WTC11 (cell line): ENCODE results near the gene TMEM114. TPM values are rescaled to one million over a fixed set of nuclear protein-coding genes. Genes with fewer than 3 reads are reported as not detected.

Experiments used
- ATAC-seq: fragments of 200-7000 bp; cut with Tn5 transposase; 2 replicates; pipeline ENCODE4 v1.10.0; 2021; ENCODE audit warnings: mild to moderate bottlenecking, moderate library complexity
- CTCF ChIA-PET: fragments of 300-600 bp; sonication (Branson Sonifier 250); formaldehyde crosslinking; loops from one replicate; lab custom pipeline; 2021; ENCODE audit warnings: antibody characterized with exemption; lab: Charles Lee
- POLR2A ChIA-PET: fragments of 350-600 bp; sonication (Branson Sonifier 250); formaldehyde crosslinking; loops from one replicate; lab custom pipeline; 2021; ENCODE audit warnings: antibody characterized with exemption; lab: Charles Lee
- DNase-seq: peaks from one replicate; pipeline ENCODE4 v3.0.0; 2021; ENCODE audit warnings: low spot score
- H3K27ac Mint-ChIP-seq: 2 replicates; pipeline ENCODE4 v1.8.0; 2021; ENCODE audit warnings: mixed read lengths
- H3K27me3 Mint-ChIP-seq: 2 replicates; pipeline ENCODE4 v1.8.0; 2021; ENCODE audit warnings: low read depth, mild to moderate bottlenecking, moderate library complexity, mixed read lengths
- H3K36me3 Mint-ChIP-seq: 2 replicates; pipeline ENCODE4 v1.8.0; 2021; ENCODE audit warnings: mixed read lengths
- H3K4me1 Mint-ChIP-seq: 2 replicates; pipeline ENCODE4 v1.8.0; 2022; ENCODE audit warnings: mixed read lengths
- H3K4me3 Mint-ChIP-seq: 2 replicates; pipeline ENCODE4 v1.8.0; 2021; ENCODE audit warnings: mild to moderate bottlenecking, moderate library complexity, mixed read lengths
- H3K9me3 Mint-ChIP-seq: 2 replicates; pipeline ENCODE4 v1.8.0; 2021; ENCODE audit warnings: mixed read lengths
- EMX1 ChIP-seq: fragments of 250-450 bp; sonication (Bioruptor Pico); IDR thresholded peaks from 2 replicates; pipeline ENCODE4 v1.8.0; 2021; ENCODE audit warnings: mild to moderate bottlenecking
- JAZF1 ChIP-seq: fragments of 250-450 bp; sonication (Bioruptor Pico); IDR thresholded peaks from 2 replicates; pipeline ENCODE4 v1.9.0; 2021; ENCODE audit warnings: moderate library complexity, mild to moderate bottlenecking, inconsistent platforms
- JUN ChIP-seq: sonication (generic); formaldehyde crosslinking; IDR thresholded peaks from 2 replicates; pipeline ENCODE4 v1.8.0; 2023; ENCODE audit warnings: mild to moderate bottlenecking, missing genetic modification reagents
- NFE2L1 ChIP-seq: sonication (generic); formaldehyde crosslinking; IDR thresholded peaks from 2 replicates; pipeline ENCODE4 v1.8.1; 2023; ENCODE audit warnings: missing genetic modification reagents
- NR2C2 ChIP-seq: sonication (generic); formaldehyde crosslinking; IDR thresholded peaks from 2 replicates; pipeline ENCODE4 v1.8.0; 2022; ENCODE audit warnings: mild to moderate bottlenecking, missing genetic modification reagents
- SP1 ChIP-seq: sonication (generic); formaldehyde crosslinking; conservative IDR thresholded peaks from 2 replicates; pipeline ENCODE4 v1.8.1; 2022; ENCODE audit warnings: missing genetic modification reagents
- ZNF138 ChIP-seq: sonication (generic); formaldehyde crosslinking; conservative IDR thresholded peaks from 2 replicates; pipeline ENCODE4 v1.8.1; 2022; ENCODE audit warnings: mild to moderate bottlenecking, moderate library complexity, missing genetic modification reagents
- ZNF317 ChIP-seq: sonication (generic); formaldehyde crosslinking; IDR thresholded peaks from 2 replicates; pipeline ENCODE4 v1.8.1; 2023; ENCODE audit warnings: low read depth, mild to moderate bottlenecking, moderate library complexity, missing genetic modification reagents, borderline replicate concordance
- ZNF416 ChIP-seq: fragments of 250-450 bp; sonication (Bioruptor Pico); IDR thresholded peaks from 2 replicates; pipeline ENCODE4 v1.9.0; 2021; ENCODE audit warnings: mild to moderate bottlenecking, inconsistent platforms
- total RNA-seq: library from RNA; stranded (reverse); gene quantifications from 3 replicates; pipeline ENCODE4 v1.2.3, GENCODE V29; 2021
- TF ChIP-seq, protein P1 (sequence below): sonication (generic); formaldehyde crosslinking; IDR thresholded peaks from 2 replicates; pipeline ENCODE4 v1.8.1; 2022; ENCODE audit warnings: mild to moderate bottlenecking, moderate library complexity, missing genetic modification reagents
- TF ChIP-seq, protein P2 (sequence below): fragments of 200-600 bp; IDR thresholded peaks from 2 replicates; pipeline ENCODE4 v1.8.0; 2022; ENCODE audit warnings: antibody characterized with exemption
- TF ChIP-seq, protein P3 (sequence below): sonication (generic); formaldehyde crosslinking; IDR thresholded peaks from 2 replicates; pipeline ENCODE4 v1.8.1; 2023; ENCODE audit warnings: mild to moderate bottlenecking, missing genetic modification reagents, moderate library complexity
- TF ChIP-seq, protein P4 (sequence below): sonication (generic); formaldehyde crosslinking; IDR thresholded peaks from 2 replicates; pipeline ENCODE4 v1.8.1; 2023; ENCODE audit warnings: mild to moderate bottlenecking, missing genetic modification reagents
- TF ChIP-seq, protein P5 (sequence below): sonication (generic); formaldehyde crosslinking; IDR thresholded peaks from 2 replicates; pipeline ENCODE4 v1.8.0; 2022; ENCODE audit warnings: mild to moderate bottlenecking, missing genetic modification reagents
- TF ChIP-seq, protein P6 (sequence below): fragments of 250-450 bp; sonication (Bioruptor Pico); IDR thresholded peaks from 2 replicates; pipeline ENCODE4 v1.8.0; 2021; ENCODE audit warnings: mild to moderate bottlenecking
- TF ChIP-seq, protein P7 (sequence below): sonication (generic); formaldehyde crosslinking; conservative IDR thresholded peaks from 2 replicates; pipeline ENCODE4 v1.8.1; 2023; ENCODE audit warnings: mild to moderate bottlenecking, low read depth, missing genetic modification reagents, moderate library complexity

The TMEM114 gene
- total RNA-seq, 1 experiment from 2014 or later = 0.37 TPM

DNA sequence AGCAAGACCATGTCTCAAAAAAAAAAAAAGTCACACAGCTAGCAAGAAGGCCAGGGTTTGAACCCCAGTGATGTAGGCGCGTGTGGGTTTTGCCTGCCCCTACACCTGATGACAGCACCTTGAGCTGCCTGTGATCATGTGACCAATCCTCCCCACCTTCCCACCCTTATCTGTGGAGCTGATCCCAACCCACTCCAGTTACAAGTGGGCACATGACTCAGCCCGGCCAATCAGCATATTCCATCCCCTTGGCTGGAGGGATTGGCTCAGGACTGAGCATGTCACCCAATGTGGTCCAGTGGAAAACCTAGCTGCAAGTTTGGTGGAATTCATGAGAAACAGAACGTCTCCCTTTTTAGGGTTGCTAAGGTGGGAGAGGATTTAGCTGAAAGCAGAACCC is 6.6 kb downstream of the TMEM114 start (continued):
- TF ChIP-seq ZNF416 (no peak), ZNF138 (CRISPR knock-in tag) (no peak), EMX1 (CRISPR knock-in tag) (no peak), ZNF317 (CRISPR knock-in tag) (no peak), SP1 (CRISPR knock-in tag) (no peak), JAZF1 (no peak), NR2C2 (CRISPR knock-in tag) (no peak)
- TF ChIP-seq, protein P1, sequence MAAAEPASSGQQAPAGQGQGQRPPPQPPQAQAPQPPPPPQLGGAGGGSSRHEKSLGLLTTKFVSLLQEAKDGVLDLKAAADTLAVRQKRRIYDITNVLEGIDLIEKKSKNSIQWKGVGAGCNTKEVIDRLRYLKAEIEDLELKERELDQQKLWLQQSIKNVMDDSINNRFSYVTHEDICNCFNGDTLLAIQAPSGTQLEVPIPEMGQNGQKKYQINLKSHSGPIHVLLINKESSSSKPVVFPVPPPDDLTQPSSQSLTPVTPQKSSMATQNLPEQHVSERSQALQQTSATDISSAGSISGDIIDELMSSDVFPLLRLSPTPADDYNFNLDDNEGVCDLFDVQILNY (CRISPR knock-in tag) = no peak
- TF ChIP-seq, protein P2, sequence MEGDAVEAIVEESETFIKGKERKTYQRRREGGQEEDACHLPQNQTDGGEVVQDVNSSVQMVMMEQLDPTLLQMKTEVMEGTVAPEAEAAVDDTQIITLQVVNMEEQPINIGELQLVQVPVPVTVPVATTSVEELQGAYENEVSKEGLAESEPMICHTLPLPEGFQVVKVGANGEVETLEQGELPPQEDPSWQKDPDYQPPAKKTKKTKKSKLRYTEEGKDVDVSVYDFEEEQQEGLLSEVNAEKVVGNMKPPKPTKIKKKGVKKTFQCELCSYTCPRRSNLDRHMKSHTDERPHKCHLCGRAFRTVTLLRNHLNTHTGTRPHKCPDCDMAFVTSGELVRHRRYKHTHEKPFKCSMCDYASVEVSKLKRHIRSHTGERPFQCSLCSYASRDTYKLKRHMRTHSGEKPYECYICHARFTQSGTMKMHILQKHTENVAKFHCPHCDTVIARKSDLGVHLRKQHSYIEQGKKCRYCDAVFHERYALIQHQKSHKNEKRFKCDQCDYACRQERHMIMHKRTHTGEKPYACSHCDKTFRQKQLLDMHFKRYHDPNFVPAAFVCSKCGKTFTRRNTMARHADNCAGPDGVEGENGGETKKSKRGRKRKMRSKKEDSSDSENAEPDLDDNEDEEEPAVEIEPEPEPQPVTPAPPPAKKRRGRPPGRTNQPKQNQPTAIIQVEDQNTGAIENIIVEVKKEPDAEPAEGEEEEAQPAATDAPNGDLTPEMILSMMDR = no peak
- TF ChIP-seq, all 79 proteins: peak for 3

DNA sequence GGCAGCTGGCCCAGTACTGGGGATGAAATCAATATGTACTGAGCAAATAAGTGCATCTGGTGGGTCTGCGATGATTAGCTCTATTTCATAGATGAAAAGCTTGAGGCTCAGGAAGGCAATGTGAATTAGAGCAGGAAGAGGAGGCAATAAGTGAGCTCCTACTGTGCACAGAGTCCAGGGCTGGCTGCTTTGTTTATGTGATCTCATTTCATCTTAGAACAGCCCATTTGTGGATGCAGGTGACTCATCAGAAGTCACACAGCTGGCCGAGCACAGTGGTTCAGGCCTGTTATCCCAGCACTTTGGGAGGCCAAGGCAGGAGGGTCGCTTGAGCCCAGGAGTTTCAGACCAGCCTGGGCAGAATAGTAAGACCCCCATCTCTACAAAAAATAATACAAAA is 7.1 kb downstream of the TMEM114 start:
- no peak for TF ChIP-seq NFE2L1 (CRISPR knock-in tag)
- peaks cover 4% of the 10 kb centered on the region for H3K4me1 Mint-ChIP-seq
- 0 out of 2 replicates have a peak, but pooled peaks cover 3% of the 10 kb centered on the region for H3K9me3 Mint-ChIP-seq
- no peak for DNase-seq
- no peak for ATAC-seq
- POLR2A ChIA-PET = no interaction called here
- H3K36me3 Mint-ChIP-seq = no peaks in the 10 kb centered on the region
- H3K27ac Mint-ChIP-seq = no peak overlapping the region
- peaks cover 9% of the 10 kb centered on the region for H3K27me3 Mint-ChIP-seq
- no peak overlapping the region for H3K4me3 Mint-ChIP-seq
- CTCF ChIA-PET = interaction anchor here (1.0 to 3.7 kb wide), 5 partner anchors 10 to 71 kb away, joined by 3 to 23 read pairs (median 5); no protein-coding TSS in a partner anchor

DNA sequence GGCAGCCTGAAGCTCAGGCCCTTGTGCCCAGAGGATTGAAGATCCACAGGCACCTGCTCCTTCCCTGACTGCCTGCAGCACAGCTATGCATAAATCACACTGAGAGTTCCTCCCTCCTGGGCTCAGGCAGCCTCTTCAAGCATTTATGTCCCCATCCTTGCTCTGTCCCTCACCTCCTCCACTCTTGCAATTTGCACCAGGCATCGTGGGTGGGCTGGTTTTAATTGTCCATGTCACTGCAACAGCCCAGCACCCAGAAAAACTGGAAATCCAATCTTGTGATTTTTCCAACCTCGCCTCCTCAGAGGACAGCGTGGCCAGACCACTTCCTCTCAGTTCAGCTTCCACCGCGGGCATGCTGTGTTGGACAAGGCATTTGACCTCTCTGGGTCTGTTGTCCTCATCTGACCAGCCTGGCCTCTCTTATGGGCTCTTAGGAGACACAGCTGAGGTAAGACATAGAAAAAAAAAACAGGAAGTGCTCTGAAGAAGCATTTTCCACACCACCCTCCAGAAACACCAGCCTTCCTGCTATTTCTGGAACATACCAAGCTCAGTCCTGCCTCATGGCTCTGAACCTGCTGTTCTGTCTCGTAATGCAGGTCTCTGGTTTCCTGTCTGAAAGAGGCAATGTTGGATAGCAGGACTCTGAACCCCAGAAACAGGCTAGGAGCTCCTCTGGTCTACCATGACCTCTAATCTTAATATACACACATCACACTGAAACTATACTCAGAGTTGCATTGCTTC is 8.3 kb downstream of the TMEM114 start:
- H3K9me3 Mint-ChIP-seq = 0 out of 2 replicates have a peak, but pooled peaks cover 3% of the 10 kb centered on the region
- H3K4me3 Mint-ChIP-seq = no peak overlapping the region
- H3K4me1 Mint-ChIP-seq = peaks cover 3% of the 10 kb centered on the region
- ChIA-PET CTCF (interaction anchor here (0.8 to 3.7 kb wide), 3 partner anchors 8 to 53 kb away, joined by 3 to 23 read pairs (median 4); no protein-coding TSS in a partner anchor), POLR2A (no interaction called here)
- H3K27ac Mint-ChIP-seq = no peak overlapping the region
- H3K27me3 Mint-ChIP-seq = peaks cover 9% of the 10 kb centered on the region
- no peaks in the 10 kb centered on the region for H3K36me3 Mint-ChIP-seq
- TF ChIP-seq JUN (CRISPR knock-in tag) (no peak), EMX1 (CRISPR knock-in tag) (no peak)
- TF ChIP-seq, protein P3, sequence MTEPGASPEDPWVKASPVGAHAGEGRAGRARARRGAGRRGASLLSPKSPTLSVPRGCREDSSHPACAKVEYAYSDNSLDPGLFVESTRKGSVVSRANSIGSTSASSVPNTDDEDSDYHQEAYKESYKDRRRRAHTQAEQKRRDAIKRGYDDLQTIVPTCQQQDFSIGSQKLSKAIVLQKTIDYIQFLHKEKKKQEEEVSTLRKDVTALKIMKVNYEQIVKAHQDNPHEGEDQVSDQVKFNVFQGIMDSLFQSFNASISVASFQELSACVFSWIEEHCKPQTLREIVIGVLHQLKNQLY (CRISPR knock-in tag) = no peak
- TF ChIP-seq, protein P4, sequence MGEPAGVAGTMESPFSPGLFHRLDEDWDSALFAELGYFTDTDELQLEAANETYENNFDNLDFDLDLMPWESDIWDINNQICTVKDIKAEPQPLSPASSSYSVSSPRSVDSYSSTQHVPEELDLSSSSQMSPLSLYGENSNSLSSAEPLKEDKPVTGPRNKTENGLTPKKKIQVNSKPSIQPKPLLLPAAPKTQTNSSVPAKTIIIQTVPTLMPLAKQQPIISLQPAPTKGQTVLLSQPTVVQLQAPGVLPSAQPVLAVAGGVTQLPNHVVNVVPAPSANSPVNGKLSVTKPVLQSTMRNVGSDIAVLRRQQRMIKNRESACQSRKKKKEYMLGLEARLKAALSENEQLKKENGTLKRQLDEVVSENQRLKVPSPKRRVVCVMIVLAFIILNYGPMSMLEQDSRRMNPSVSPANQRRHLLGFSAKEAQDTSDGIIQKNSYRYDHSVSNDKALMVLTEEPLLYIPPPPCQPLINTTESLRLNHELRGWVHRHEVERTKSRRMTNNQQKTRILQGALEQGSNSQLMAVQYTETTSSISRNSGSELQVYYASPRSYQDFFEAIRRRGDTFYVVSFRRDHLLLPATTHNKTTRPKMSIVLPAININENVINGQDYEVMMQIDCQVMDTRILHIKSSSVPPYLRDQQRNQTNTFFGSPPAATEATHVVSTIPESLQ (CRISPR knock-in tag) = no peak
- TF ChIP-seq, protein P5, sequence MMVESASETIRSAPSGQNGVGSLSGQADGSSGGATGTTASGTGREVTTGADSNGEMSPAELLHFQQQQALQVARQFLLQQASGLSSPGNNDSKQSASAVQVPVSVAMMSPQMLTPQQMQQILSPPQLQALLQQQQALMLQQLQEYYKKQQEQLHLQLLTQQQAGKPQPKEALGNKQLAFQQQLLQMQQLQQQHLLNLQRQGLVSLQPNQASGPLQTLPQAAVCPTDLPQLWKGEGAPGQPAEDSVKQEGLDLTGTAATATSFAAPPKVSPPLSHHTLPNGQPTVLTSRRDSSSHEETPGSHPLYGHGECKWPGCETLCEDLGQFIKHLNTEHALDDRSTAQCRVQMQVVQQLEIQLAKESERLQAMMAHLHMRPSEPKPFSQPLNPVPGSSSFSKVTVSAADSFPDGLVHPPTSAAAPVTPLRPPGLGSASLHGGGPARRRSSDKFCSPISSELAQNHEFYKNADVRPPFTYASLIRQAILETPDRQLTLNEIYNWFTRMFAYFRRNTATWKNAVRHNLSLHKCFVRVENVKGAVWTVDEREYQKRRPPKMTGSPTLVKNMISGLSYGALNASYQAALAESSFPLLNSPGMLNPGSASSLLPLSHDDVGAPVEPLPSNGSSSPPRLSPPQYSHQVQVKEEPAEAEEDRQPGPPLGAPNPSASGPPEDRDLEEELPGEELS (CRISPR knock-in tag) = no peak
- TF ChIP-seq, protein P6, sequence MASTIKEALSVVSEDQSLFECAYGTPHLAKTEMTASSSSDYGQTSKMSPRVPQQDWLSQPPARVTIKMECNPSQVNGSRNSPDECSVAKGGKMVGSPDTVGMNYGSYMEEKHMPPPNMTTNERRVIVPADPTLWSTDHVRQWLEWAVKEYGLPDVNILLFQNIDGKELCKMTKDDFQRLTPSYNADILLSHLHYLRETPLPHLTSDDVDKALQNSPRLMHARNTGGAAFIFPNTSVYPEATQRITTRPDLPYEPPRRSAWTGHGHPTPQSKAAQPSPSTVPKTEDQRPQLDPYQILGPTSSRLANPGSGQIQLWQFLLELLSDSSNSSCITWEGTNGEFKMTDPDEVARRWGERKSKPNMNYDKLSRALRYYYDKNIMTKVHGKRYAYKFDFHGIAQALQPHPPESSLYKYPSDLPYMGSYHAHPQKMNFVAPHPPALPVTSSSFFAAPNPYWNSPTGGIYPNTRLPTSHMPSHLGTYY (CRISPR knock-in tag) = no peak
- TF ChIP-seq, protein P7, sequence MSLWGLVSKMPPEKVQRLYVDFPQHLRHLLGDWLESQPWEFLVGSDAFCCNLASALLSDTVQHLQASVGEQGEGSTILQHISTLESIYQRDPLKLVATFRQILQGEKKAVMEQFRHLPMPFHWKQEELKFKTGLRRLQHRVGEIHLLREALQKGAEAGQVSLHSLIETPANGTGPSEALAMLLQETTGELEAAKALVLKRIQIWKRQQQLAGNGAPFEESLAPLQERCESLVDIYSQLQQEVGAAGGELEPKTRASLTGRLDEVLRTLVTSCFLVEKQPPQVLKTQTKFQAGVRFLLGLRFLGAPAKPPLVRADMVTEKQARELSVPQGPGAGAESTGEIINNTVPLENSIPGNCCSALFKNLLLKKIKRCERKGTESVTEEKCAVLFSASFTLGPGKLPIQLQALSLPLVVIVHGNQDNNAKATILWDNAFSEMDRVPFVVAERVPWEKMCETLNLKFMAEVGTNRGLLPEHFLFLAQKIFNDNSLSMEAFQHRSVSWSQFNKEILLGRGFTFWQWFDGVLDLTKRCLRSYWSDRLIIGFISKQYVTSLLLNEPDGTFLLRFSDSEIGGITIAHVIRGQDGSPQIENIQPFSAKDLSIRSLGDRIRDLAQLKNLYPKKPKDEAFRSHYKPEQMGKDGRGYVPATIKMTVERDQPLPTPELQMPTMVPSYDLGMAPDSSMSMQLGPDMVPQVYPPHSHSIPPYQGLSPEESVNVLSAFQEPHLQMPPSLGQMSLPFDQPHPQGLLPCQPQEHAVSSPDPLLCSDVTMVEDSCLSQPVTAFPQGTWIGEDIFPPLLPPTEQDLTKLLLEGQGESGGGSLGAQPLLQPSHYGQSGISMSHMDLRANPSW (CRISPR knock-in tag) = no peak
- ATAC-seq (peak; percentile 29; the same call in 1 of the 2 replicates), DNase-seq (no peak)
